GM12878 (cell line): Measurements from ENCODE around the gene TDRD7.

Experiments
- CTCF ChIP-seq, 3 experiments: IDR thresholded peaks in 2 of 3; conservative IDR thresholded peaks in 1 of 3; 2 replicates each; pipeline ENCODE4 v1.5.1; 2011; ENCODE audit warnings: low read depth in 3 of 3, low read length in 3 of 3, mild to moderate bottlenecking in 3 of 3, control low read depth in 2 of 3, moderate library complexity in 2 of 3, inconsistent platforms in 1 of 3, mixed read lengths in 1 of 3; ENCODE audit not compliant: control insufficient read depth in 2 of 3, insufficient read depth in 1 of 3; ENCODE audit errors: extremely low read depth in 1 of 3
- DPF2 ChIP-seq: fragments of 450-650 bp; IDR thresholded peaks from 2 replicates; pipeline ENCODE4 v1.6.1; 2017; ENCODE audit warnings: mild to moderate bottlenecking
- PML ChIP-seq: IDR thresholded peaks from 2 replicates; pipeline ENCODE4 v1.6.1; 2012; ENCODE audit warnings: low read length, inconsistent platforms
- RAD21 ChIP-seq: IDR thresholded peaks from 2 replicates; pipeline ENCODE4 v1.6.1; 2011; ENCODE audit warnings: mild to moderate bottlenecking, low read depth, low read length, moderate library complexity; ENCODE audit not compliant: insufficient read depth
- SMARCA5 ChIP-seq: fragments of 450-650 bp; IDR thresholded peaks from 2 replicates; pipeline ENCODE4 v1.6.1; 2017; ENCODE audit warnings: mild to moderate bottlenecking
- TCF3 ChIP-seq: IDR thresholded peaks from 2 replicates; pipeline ENCODE4 v1.6.1; 2012; ENCODE audit warnings: low read depth, mild to moderate bottlenecking, low read length, borderline replicate concordance; ENCODE audit not compliant: insufficient read depth

DNA sequence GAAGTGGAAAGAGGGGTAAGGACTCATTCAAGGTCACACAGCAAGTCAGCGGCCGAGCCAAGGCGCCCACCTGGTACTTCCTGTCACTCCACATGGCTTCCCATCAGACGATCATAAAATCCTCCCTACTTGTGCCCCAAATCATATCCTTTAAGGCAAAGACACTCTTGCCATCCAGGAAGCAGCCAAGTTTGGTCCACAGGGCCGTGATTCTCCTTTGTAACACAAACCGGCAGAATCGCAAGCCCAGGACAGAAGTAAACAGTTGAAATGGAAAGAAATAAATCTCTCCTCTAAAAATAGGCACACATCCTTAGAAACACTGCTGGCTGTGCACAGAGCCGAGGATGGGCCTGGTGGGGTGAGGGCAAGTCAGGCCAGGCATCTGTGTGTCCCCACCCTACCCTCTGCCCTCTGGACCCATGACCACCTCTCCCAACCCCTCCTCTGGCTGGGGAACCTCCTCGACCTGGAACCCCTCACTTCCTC, 120.0 kb downstream of the TDRD7 start:
- TF ChIP-seq DPF2: no peak
- TF ChIP-seq TCF3: no peak
- no peak for TF ChIP-seq RAD21
- no peak for TF ChIP-seq CTCF (IDR thresholded peaks at IDR 0.05 in 2 of 3, conservative IDR thresholded peaks at IDR 0.05 in 1 of 3; ENCODE audit: control insufficient read depth in 2 of 3, extremely low read depth in 1 of 3, insufficient read depth in 1 of 3, low read depth in 3 of 3, low read length in 3 of 3)
- no peak for TF ChIP-seq PML
- no peak for TF ChIP-seq SMARCA5
